HG03095 (cell line): Measurements from ENCODE around the gene SMPX.
"Not testable (repeated sequence)": the region's sequence is repeated elsewhere in the genome, so short reads cannot be mapped to it uniquely, and the experiment has no call there.

Experiments used
- ATAC-seq: cut with Tn5 transposase; IDR thresholded peaks from one replicate; pipeline ENCODE4 v1.9.1; 2021; ENCODE audit warnings: moderate library complexity; ENCODE audit not compliant: unreplicated experiment

The SMPX gene

DNA sequence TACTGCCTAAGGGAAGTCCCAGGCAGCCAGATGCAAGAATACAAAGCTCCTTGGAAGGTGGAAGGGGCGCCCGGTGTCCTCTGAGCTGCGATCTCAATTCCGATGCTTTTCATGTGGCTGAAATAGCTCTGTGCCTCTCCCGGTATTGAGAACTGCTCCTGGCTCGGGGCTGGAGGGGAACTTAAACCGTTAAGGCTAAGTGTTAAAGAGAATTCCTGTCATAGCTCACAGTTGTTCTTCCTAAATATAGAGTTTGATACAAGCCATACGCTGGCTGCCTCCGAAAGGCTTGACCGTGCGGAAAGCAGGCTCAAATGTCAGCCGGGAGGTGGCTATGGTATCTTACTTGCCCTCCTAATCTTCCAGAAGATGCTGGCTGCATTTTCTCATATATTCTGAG, at the start of gene SMPX:
TSS of gene SMPX (minus strand) at position 157 of the 400 bp plus-strand sequence. CDS start 3,826 bp downstream, outside the sequence.
- no peak for ATAC-seq

DNA sequence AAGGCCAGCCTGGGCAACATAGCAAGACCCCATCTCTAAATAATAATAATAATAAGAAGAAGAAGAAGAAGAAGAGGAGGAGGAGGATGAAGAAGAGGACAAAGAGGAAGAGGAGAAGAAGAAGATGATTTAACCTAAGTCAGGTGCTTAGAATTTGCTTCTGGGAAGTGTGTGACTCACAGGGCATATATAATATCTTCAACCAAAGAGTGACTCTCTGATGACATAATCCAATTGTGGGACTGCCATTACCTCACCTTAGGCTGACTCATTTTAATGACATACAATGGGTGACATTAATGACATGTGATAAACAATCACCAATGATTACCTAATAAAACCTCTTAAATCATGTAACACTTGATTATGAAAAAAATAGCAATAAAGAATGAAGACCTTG, 48.8 kb upstream of the SMPX start:
- no peak for ATAC-seq

DNA sequence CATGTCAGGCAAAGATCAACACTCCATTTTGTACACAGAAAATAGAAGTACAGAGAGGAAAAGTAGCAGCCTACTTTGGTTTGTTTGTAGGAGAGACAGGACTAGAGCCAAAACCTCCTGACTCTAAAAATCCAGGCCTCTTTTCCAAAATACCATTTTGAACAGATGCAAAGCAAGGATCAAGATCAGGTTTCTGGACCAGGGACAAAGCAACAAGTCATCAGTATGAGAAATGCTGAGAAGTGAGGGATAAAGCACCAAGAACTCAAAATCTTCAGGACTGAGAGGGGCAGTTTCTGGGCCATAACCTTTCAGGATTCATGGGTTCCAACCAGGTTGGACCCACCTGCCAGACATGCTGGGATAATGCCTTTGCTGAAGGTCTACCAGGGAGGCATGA, 44.9 kb upstream of the SMPX start:
- no peak for ATAC-seq

DNA sequence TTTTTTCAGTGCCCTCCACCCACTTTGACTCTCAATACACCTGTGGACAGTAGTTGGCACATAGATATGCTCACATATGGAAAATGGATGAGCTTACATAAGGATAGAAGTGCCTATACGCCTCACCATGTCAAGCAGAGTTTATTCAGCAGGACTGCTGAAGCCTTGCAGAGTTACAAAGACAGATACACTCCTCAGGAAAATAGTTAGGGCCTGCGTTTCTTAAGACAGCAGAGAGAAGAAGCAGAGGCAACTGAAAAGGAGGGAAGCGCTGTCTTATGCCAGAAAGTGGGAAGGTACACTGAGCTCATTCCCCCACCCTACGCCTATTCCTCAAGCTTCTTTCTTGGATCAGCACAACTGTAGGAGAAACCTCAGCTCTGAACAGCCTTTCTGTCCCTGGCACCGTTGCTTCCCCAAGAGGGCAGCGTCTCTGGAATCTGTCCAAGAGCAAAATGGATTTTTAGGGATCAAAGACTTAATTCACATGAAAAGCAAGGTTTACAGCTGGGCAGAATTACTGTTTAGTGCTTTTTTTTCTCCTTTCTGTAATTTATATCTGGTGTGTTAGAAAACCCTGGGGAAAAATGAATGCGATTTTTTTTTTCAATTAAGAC, 44.2 kb upstream of the SMPX start:
- no peak for ATAC-seq

DNA sequence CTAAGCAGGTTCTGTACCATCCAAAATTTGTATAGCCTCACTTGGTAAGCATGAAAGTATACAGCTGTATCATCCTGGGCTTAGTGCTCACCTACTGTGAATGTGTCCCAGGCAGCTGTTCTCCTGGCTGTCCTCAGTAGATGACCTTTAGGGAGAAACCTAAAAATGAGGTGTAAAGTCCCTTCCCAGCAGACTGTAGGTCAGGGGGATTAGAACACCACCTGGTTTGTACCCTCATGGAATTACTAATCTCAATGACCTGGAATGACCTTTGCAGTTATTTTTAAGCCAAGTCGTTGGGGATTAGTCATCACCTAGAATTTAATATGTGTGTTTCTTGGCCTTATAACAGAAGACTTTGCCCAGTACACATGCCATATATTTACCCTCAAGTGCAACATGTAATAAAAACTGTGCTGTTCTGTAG, 42.4 kb upstream of the SMPX start:
- ATAC-seq = no peak

DNA sequence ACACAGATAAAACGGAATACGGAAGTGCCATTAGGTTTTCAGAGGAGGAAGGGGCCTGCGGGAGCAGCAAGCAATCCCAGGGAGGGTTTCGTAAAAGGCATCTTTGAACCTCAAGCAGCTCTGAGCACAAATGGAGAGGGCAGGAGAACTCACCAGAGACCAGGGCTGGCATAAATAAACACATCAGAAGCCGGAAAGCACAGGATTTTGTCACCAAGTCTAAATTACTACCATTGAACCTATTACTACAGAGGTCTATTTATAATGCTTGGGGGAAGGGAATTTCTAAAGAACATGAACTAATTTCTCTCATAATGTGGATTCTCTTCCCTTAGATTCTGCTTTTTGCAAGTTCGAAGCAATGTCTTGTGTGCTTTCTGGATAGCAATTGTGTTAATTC, 41.9 kb upstream of the SMPX start:
- no peak for ATAC-seq

DNA sequence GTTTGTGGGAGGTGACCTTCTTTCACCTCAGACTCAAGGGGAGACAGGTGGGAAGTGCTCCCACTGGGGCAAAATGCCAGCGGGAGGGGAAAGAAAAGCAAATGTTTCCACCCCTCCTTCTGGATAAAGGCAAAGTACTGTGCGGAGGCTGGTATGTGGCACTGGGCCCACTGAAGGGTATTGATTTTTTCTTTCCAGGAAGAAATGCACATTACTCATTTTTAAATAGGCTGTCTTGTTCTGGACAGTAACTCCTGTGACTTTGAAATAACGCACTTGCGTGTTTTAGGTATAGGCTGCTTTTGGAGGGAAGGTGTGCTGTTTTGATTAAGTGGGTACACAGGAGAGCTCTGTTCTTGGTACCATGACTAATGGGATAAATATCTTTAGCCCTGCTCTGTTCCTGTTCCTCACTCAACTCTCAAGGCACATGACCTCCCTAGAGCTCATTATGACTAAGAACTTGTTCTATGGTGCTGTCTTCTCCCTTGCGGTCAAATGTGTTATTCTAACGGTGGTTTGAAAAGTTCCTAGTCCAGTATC, 40.8 kb upstream of the SMPX start:
- ATAC-seq = peak; percentile 84

DNA sequence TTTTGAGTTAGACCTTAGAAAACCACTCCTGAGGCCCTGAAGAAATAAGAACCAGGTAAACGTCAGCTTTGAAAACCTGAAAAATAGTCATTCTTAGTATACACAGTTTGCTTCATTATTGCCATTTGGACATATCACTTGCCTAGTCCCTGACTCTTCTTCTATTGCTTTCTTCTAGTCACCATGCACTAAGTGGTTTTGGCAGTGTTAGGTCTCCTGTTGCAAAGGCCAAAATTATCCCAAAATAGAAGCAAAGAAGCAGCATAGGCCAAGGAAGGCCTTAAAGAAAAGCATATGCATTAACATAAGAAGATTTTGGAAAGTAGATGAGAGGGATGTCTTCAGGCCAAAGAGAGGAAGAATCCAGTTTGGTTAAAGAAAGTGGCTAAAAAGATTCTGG, 24.1 kb upstream of the SMPX start:
- ATAC-seq = no peak

DNA sequence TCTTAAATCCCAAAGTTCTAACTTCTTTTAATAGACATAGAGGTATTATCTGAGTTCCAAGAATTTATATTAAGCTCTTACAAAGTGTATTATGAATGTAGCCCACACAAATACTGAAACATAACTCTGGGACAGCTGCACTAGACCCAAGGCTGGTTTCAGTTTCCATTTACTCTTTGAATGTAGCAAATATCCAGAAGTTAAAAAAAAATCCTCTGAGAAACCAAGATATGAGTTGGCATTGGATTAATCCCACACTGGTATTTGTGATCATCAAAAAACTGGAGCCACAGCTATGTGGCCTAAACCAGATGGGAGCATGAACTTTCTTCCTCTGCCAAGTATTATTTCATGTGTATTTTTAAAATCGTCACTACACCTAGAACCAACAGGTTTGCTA, 23.6 kb upstream of the SMPX start:
- no peak for ATAC-seq

DNA sequence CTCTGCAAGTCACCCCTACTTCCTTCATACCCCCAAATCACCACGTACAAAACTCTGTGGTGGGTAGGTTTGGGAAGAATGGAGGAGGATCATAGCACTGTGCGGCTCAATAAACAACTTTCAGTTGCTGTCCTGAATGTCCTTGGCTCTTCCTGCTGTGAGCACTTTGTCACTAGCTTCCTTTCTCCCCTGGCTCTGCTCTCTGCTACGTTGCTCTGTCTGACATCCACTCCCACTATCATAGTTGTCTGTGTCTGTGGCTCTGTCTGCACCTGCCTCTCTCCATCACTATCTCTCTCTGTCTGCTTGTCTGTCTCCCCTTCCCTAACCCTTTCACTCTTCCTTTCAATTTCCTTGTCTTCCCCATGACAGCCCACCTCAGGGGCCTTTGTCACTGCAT, 21.2 kb upstream of the SMPX start:
- ATAC-seq = no peak

DNA sequence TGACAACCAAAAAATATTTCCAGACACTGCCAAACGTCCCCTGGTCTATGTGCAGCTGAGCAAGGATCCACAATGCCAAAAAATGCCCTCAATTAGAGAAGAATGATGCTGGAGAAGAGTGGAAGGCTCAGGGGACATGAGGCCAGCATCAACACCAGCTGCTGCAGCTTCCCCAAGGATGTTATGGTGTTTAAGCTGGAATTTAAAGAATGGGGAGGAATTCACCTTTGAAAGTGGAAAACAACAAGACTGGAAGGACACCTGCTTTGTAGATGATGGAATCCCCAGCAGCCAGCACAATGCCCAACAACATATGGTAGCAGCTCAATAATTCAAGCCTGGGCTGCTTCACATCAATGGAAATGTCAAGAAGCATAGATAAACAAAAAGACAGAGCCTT, 20.3 kb upstream of the SMPX start:
- no peak for ATAC-seq

DNA sequence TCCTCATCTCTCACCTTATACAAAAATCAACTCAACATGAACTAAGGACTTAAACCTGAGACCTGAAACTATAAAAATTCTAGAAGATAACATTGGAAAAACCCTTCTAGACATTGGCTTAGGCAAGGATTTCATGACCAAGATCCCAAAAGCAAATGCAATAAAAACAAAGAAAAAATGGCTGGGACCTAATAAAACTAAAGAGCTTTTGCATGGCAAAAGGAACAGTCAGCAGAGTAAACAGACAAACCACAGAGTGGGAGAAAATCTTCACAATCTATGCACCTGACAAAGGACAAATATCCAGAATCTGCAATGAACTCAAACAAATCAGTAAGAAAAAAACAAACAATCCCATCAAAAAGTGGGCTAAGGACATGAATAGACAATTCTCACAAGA, 17.2 kb upstream of the SMPX start:
- ATAC-seq = not testable (repeated sequence)

DNA sequence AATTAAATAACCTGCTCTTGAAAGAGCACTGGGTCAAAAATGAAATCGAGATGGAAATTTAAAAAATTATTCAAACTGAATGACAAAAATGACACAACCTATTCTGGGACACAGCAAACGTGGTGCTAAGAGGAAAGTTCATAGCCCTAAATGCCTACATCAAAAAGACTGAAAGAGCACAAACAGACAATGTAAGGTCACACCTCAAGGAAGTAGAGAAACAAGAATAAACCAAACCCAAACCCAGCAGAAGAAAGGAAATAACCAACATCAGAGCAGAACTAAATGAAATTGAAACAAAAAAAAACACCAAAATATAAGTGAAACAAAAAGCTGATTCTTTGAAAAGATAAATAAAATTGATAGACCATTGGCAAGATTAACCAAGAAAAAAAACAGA, 15.1 kb upstream of the SMPX start:
- not testable (repeated sequence) for ATAC-seq

DNA sequence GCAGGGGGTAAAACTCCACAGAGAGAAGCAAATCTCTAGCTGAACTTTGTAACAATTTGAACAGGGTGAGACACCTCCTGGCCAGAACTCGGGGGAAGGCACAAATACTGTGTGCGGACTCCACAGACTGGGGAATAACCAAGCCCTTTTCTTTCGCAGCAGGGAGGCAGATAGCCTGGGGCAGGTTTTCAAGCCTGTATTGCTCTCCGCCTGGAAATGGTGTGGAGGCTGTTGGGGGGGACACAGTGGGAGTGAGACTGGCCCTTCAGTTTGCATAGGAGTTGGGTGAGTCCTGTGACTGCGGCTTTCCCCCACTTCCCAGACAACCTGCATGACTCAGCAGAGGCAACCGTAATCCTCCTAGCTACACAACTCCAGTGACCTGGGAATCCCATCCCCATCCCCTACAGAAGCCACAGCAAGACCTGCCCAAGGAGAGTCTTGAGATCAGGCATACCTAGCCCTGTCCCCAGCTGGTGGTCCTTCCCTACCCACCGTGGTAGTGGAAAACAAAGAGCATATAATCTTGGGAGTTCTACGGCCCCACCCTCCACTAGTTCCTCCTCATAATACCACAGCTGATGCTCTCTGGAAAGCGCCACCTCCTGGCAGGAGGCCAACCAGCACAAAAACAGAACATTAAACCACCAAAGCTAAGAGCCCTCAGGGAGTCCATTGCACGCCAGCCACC, 12.9 kb upstream of the SMPX start:
- no peak for ATAC-seq

DNA sequence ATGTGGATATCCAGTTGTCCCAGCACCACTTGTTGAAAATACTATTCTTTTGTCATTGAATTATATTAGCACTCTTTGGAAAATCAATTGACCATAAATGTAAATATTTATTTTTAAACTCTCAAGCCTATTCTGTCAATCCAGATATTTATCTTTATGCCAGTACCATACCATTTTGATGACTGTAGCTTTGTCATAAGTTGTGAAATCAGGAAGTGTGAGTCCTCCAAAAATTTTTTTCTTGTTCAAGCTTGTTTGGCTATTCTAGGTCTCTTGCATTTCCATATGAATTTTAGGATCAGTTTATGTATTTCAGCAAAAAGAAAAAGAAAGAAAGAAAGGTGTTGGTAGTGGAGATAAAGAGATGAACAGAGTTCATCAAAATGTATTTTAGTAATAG, 8.2 kb upstream of the SMPX start:
- no peak for ATAC-seq

DNA sequence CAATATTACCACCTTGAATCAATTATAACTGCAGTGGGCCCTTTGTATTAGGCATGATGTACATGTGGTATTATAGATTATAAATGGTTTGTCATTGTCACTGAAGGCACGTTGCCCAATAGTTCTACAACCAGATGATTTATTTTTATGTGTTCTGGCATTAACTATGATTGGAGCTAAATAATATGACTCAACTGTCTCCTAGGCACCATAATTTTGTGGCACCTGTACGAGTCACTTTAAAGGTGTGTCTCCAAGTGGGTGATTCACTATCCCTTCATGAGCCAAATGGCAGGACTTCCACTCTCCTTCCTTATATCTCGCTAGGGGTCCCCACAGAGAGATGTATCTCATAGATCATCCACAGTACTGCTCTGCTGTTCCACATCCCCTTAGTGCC, 6.1 kb upstream of the SMPX start:
- no peak for ATAC-seq

DNA sequence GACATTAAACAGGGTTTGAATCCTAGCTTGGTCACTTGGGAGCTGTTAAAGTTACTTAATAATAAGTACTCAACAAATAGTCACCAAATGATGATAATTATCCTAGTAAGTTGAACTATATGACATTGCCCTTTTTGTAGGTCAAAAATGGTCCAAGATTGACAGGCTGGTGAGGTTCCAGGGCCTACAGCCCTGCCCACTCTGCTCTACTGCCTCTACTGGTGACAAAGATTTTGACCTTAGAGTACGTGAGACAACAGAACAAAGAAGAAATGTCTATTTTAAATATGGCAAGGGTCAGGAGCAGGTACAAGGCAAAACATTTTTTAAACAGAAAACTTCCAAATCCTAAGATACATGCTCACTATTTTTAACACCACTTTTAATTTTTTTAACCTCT, 572 bp upstream of the SMPX start:
- ATAC-seq = no peak

DNA sequence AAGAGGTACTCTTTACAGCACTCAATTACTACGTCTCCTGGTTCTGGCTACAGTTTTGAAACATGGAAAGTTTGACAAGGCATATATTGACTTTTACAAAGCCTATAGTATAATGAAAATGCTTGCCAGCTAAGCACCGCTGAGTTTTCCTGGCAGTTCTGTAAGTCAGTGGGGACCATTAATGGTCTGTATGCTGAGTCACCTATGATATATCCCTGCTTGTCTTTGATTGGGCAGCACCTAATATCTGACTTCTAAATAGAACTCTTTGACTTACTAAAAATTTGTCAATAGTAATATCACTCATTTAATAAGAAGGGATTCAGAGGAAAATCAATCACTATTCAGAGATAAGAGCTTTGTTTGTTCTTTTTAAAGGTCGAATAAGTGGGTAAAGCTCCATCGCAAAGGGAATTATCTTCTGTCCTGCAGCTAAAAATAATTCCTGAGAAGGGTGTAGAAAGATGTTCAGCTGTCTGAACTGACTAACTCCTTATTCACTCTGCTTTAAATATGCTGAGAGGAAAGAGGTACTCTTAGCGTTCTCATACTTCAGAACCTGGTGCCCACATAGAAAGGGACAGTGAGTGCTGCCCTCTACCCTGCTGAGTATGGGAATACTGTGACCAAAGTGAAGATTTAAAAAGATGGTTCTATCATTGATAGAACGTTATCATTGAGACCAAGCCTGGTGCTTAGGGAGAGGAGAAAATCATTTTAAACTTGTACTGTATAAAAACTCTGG, 959 bp downstream of the SMPX start:
- ATAC-seq = no peak

DNA sequence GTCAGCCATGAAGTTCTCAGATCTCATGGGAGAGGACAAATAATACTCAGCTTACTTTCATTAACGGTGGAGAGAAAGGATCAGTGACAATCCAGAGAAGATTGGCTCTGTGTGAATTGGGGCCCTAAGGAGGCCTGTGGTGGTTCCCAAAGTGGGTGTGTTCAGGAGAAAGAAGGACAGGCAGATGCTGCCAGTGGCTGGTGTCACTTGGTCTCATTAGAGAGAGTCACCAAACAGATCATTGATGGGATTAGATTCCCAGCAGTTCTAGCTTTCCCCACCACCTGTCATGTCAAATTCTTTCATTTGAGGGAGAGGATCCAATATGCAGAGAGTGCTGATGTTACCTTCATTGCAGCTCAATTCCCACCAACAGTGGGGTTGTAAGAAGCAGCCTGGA, 8.0 kb downstream of the SMPX start:
- ATAC-seq = no peak

DNA sequence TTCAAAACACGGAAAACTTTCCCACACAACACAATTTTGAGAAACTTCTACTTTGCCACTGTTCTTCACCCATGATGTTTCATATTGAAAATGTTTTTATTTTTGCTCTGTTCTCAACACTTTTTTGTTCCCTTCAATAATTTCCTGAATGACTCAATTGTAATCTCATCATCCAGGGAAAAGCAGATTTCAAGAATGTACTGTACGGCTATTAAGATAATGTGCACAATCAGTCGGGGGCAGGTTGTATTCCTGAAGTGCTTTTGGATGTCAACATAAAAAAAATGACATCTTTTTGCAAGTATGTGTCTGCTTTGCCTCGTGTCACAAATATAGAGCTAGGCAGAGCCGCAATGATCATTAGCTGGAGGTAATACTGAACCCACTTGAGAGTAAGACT, 9.7 kb downstream of the SMPX start:
- ATAC-seq = no peak

DNA sequence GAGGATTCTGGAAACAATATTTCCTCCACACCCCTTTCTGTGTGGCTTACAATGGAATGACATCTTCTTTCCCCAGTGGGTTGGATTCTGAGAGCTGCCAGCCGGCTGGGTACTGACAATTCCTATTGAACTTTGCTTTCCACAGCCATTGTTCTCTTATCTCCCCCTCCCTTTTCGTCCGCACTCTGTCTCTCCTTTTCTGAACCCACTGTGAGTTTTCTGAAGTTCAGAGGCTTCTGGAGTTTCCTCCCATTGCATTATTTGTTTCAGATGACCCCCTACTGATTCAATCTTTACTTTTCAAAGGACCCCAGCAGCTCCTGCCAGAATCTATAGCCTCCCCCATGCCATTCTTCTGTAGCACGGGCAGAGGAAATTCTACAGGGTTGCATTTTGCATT, 10.4 kb downstream of the SMPX start:
- no peak for ATAC-seq

DNA sequence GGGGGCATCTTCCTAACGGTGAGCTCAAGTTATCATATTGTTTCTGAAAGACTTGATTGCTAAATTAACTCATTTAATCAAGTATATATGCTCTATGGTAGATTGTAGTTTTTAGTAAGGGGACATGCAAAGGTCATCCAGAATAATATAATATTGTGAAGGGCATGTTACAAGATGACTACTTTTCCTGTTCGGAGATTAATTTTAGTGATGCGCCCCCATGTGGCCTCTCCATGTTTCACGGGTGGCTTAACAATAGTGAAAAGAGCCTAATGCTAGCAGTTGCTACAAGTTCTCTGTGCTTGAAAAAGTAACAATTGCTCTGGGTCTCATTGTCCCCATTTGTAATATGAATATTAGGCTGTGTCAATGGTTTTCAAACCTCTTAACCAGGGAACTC, 12.2 kb downstream of the SMPX start:
- ATAC-seq = no peak
